VCaP (cell line): Measurements from ENCODE around the gene ENAH.
"Not testable (repeated sequence)": the region's sequence is repeated elsewhere in the genome, so short reads cannot be mapped to it uniquely, and the experiment has no call there.

Experiments
- H3K27ac ChIP-seq: fragments of 450-650 bp; 2 replicates; pipeline ENCODE4 v1.5.1; 2017
- CTCF ChIP-seq: fragments of 450-650 bp; conservative IDR thresholded peaks from 2 replicates; pipeline ENCODE4 v1.5.1; 2017; ENCODE audit warnings: mild to moderate bottlenecking, moderate library complexity

ENAH gene

GRCh38 chr1:225519166-225519863 is 133.6 kb downstream of the ENAH start:
- TF ChIP-seq CTCF: no peak
- no peak overlapping the region for H3K27ac ChIP-seq

- H3K27ac ChIP-seq: no peak overlapping the region
- no peak for TF ChIP-seq CTCF
These were observed 135.2 kb downstream of the ENAH start for GRCh38 chr1:225517697-225518096.

- H3K27ac ChIP-seq: no peak overlapping the region
- no peak for TF ChIP-seq CTCF
These were observed 135.7 kb downstream of the ENAH start for GRCh38 chr1:225517221-225517620.

GRCh38 chr1:225514671-225515081 is 138.2 kb downstream of the ENAH start:
- no peak for TF ChIP-seq CTCF
- no peak overlapping the region for H3K27ac ChIP-seq

GRCh38 chr1:225513576-225513975 is 139.3 kb downstream of the ENAH start:
- not testable (repeated sequence) for H3K27ac ChIP-seq

- TF ChIP-seq CTCF: no peak
- no peak overlapping the region for H3K27ac ChIP-seq
These were observed 141.0 kb downstream of the ENAH start for GRCh38 chr1:225511828-225512381.

GRCh38 chr1:225510740-225511139 is 142.2 kb downstream of the ENAH start:
- not testable (repeated sequence) for H3K27ac ChIP-seq

GRCh38 chr1:225509770-225510169 is 143.2 kb downstream of the ENAH start:
- H3K27ac ChIP-seq: no peak overlapping the region
- no peak for TF ChIP-seq CTCF
